Ecto neural progenitor cell (in vitro differentiated cells): Measurements from ENCODE around the gene CCNG1.
A peak's percentile ranks its signal among the peaks of the same experiment; 100 is the strongest.
"Not testable (repeated sequence)": the region's sequence is repeated elsewhere in the genome, so short reads cannot be mapped to it uniquely, and the experiment has no call there.

ENCODE experiments used
- DNase-seq: peaks from one replicate; pipeline ENCODE4 v3.0.0-alpha.2; 2018; ENCODE audit warnings: low spot score

CCNG1 gene

DNA sequence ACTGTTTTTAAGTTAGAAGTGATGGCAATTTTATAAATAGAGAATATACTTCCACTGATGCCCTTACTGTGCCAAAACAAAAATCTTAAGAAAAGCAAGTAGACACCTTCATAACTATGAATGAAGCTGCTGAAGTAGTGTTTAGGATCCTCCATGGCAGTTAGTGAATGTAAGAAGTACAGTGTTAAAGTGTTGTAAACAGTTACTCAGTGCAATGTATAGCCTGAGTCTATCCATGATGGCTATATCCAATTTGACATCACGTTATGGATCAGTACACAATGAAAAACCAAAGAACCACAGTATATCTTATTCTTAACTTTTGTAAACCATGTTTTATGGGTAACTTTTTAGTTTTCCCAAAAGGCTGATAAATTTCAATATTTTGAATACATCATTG lies 7.1 kb downstream of the CCNG1 start:
- DNase-seq, result no peak

DNA sequence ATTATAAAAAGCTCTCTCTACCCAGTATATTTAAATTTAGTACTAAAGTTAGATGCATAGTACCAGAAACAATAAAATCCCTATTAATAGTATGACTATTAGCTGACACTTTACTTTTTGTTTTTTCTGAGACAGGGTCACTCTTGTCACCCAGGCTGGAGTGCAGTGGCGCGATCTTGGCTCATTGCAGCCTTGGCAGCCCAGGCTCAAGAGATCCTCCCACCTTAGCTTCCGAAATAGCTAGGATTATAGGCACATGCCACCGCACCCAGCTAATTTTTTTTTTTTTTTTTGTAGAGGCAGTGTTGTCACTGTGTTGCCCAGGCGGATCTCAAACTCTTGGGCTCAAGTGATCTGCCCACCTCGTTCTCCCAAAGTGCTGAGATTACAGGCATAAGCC lies 8.0 kb downstream of the CCNG1 start:
- DNase-seq, result no peak

DNA sequence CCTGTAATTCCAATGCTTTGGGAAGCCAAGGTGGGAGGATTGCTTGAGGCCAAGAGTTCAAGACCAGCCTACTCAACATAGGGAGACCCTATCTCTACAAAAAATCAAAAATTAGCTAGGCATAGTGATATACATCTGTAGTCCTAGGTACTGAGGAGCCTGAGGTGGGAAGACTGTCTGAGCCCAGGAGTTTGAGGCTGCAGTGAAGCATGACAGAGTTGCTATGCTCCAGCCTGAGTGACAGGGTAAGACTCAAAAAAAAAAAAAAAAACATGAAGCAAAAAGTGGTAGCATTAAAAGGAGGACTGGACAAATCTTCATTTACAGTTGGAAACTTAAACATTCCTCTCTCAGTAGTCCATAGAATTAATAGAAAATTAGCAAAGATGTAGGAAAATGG lies 9.8 kb downstream of the CCNG1 start:
- DNase-seq, result no peak

DNA sequence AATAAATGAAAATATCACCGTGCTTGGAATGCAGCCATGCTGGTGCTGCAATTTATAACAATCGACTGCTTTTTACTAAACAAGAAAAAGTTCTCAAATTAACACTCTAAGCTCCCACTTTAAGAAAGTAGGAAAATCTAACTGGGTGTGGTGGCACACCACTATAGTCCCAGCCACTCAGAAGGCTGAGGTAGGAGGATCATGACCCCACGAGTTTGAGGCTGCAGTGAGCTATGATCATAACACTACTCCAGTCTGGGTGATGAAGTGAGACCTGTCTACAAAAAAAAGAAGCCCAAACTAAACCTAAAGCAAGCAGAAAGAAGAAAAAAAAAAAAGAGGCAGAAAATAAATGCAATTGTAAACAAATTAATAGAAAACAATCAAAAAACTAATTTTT lies 10.5 kb downstream of the CCNG1 start:
- no peak for DNase-seq

DNA sequence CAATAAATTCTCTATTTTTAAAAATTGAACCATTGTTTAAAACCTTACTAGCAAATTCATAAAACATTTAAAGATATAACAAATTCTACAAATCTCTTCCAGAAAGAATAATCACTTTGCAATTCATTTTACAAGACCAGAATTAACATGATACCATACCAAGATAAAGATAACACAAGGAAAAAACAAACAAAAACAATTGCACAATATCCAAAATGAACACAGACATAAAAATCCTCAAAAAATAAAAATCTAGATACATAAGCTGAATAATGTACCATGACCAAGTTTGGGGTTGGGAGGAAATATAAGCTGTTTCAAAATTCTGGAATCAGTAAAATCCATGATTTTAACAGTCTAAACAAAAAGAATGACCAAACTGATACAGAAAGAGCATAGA lies 11.1 kb downstream of the CCNG1 start:
- no peak for DNase-seq

DNA sequence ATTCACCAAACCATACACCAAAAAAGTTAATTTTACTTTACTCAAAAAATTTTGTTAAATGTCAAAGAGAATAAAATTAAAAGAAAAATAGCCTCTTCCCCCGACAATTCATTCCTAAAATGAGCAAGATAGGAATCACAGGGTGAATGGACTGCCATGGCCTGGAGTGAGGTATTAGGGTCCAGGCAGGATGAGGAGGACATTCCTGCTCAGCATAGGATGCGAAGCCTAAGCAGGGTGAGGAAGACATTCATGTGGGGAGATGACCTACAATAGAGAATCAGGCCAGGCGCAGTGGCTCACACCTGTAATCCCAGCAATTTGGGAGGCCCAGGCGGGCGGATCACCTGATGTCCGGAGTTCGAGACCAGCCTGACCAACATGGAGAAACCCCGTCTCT lies 14.1 kb downstream of the CCNG1 start:
- DNase-seq, result no peak

DNA sequence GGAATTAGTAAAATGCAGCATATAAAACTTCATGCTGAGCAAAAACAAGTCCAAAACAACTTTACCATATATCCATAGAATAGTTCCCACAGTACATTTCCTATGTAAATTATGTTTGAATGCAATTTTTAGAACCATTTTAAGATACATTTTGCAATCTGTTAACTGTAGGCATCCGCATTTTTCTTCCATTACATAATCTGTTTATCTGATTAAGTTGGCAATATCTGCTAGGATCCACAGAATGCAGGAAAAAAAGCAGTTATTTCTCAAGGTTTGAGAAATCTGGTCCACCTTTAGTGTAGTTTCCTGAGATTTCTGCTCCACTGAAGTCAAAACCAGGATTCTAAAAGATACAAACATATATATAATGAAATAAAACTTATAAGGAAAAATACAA lies 16.3 kb downstream of the CCNG1 start:
- DNase-seq, result no peak

DNA sequence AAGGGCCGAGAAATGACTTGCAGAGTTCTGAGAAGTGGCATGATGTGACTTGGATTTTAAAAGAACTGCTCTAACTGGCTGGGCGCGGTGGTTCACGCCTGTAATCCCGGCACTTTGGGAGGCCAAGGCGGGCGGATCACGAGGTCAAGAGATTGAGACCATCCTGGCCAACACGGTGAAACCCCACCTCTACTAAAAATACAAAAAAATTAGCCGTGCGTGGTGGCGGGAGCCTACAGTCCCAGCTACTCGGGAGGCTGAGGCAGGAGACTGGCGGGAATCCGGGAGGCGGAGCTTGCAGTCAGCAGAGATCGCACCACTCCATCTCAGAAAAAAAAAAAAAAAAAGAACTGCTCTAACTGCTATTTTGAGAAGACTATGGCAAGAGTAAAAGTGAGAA lies 18.0 kb downstream of the CCNG1 start:
- DNase-seq, result not testable (repeated sequence)

DNA sequence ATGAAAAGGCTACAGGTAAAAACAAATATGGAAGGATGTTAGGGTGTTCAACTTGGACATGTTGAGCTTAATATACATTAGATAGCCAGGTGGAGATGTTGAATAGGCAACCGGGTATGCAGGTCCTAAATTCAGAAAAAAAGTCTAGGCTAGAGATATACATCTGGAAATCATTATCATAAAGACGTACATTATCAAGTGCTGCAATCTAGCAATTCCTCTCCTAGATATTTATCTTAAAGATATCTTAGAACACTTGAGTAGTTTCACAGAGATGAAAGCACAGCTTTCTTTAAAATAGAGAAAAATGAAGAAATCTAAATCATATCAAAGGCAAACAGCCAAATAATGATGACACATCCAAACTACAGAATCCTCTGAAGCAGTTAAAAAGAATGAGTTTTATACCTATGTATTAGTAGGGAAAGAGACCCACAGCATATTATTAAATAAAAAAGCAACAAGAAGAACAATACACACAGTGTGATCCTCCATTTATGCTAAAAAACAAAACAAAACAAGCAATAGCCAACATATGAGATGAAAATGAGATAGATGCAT lies 18.7 kb downstream of the CCNG1 start:
- no peak for DNase-seq

DNA sequence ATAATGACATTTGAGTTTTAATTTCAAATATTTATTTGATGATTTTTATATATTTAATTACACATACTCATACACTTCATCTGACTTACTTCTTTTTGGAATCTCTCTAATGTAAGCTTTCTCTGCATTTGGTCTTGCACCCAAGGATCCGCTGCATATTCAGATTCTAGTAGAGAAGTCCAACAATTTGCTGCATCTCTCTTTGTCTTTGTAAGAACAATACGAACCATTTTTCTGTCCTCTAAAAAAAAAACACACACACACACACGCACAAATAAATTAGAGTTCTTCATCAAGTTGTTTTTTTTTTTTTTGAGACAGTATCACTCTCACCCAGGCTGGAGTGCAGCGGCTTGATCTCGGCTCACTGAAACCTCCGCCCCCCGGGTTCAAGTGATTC lies 19.4 kb downstream of the CCNG1 start:
- DNase-seq, result no peak

DNA sequence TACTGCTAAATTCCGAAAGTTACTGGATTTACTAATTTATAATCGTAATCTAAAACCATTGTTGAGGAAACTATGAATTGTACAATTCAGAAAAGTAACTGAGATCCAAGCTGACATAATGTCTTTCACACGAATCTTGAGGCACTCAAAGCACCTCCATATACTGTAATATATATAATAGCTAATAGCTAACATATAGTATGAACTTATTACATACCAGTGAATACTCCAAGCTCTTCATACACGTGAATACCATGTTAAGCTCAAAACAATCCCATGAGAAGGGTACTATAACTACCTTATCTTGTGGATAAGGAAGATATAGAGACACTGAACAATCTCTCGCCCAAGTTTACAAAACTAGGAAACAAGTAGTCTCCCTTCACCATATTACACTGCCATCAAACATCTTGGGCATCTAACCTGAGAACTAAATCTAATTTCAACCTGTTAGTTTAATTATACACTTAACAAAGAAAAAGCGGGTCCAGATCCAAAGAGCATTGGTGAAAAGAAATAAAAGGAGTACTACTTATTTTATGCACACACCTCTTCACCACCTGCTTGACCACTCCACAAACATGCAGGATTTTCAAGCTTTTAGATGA lies 21.5 kb downstream of the CCNG1 start:
- DNase-seq, result no peak

DNA sequence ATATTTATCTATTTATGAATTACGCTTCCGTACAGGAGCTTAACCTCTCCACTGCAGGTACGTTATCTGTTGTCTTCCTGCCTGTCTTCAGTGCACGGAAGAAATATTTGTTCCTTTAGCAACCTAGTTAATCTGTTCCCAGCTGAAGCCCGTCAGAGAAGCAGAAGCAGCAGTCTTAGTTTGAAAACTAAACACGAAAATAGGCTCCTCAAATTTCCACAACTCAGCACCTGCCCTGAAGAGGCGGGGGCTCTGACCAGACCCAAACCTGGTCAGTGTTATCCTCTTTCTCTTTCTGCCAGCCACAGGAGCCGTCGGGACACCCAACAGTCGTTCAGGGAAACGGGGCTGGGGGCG lies 22.0 kb downstream of the CCNG1 start:
- no peak for DNase-seq

DNA sequence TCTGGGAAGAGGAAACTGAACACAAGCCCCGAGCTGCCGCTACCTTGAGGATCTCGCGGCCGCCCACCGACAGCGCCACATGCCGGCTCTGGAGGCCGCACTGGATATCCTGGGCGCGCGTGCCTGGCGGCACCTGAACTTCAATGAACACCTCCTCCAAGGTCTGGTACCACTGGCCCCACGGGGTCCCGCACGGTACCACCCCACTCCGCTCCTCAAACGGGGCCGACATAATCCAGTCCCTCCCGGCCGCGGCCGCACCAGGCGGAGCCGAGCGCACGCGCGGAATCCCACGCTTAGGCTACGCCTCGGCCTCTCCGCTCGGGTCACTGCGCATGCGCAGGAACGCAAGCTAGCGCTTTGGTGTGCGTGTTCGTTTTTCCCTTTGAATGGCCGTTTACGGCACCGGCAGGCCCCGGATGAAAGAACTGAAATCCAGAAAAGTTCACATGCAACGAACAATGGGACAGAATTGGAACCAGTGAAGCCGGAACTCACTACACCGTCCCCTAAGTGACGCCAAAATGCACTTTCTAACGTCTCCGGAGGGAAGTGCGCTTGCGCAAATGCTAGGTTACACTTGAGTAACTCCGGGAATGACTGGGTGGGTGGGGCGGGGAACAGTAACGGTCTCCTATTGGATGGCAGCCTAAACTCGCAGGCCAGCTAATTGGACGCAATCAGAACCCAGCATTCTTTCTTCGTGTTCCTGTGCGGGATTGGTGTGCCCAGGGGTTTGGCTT lies 22.6 kb downstream of the CCNG1 start, which contains the start of gene NUDCD2:
Gene NUDCD2, minus strand, starts transcription at position 284 of the 743 bp plus-strand sequence. Its CDS starts 52 bp downstream, at position 232.
- peak; percentile 97 for DNase-seq

DNA sequence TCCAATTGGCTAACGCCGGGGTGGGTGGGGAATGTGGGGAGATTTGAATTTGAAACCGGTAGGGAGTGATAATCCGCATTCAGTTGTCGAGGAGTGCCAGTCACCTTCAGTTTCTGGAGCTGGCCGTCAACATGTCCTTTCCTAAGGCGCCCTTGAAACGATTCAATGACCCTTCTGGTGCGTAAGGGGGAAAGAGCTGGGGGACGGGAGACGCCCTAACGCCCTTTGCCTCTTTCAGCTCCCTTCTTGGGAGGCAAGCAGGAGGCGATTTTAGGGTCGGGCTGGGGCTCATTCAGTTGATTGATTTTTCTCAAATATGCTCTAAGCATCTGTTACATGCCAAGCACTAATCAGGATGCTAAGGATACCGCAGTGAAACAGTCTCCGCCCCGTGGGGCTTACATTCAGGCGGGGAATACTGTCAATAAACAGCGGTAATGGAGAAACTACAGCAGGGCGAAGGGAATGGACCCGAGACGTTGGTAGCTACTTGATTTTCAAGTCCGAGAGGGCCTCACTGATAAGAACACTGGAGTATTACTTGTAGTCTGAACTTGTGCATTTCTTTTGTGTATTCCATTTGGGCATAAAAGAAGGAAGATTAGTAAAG lies 23.3 kb downstream of the CCNG1 start, which contains the start of gene HMMR:
Gene HMMR, plus strand, starts transcription at position 71 of the 610 bp plus-strand sequence. Its CDS starts 61 bp downstream, at position 132.
- no peak for DNase-seq

DNA sequence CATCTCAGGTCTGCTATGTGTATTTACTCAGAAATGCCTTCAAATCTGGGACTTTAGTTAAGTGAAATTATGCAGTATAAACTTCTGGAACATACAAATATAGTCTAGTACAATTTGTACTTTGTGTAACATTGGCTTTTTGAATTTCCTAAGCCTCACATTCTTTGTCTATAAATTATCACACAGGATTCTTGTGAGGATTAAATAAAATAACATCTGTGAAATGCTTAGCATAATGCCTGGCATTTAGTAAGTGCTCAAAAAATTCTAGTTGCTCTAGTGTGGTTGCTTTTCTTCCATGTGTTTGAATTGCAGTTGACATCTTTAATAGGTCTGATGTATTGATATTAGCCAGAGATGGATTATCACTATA lies 25.7 kb downstream of the CCNG1 start:
- no peak for DNase-seq

DNA sequence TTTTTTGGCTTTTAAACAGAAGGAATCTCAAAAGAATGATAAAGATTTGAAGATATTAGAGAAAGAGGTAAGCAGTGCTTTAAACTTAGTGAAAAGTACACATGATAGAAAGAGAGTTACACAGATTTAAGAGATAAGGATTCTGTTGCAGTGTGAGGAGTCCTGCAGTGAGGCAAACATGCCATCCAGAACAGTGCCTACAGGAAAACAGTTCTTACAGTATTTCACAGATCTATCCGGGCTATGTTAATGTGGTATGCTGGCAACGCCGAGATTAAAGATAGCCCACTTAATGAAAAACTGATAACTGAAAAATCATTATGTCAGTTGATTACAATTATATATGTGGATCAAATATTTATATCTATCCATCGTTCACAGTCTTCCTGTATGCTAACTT lies 30.3 kb downstream of the CCNG1 start:
- no peak for DNase-seq

DNA sequence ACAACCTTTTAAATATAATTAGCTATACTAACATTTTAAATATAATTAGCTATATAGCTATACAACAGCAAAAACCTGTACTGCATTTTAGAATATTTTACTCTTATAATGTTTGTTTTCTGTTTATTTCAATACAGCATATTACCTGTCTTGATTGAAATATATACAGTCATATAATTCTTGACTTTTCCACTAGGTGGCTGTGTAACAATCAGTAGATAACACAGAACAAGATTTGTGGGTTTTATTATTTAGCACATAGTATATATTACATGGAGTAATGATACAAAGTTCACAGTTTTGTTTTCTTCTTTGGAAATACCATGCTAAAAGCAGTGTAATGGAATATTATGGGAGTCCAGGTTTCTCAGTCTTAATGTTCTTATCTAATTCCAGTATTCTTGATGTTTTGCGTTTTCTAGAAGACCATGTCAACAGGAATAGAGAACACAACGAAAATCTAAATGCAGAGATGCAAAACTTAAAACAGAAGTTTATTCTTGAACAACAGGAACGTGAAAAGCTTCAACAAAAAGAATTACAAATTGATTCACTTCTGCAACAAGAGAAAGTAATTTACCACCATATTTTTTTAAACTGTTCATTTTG lies 36.3 kb downstream of the CCNG1 start:
- no peak for DNase-seq

DNA sequence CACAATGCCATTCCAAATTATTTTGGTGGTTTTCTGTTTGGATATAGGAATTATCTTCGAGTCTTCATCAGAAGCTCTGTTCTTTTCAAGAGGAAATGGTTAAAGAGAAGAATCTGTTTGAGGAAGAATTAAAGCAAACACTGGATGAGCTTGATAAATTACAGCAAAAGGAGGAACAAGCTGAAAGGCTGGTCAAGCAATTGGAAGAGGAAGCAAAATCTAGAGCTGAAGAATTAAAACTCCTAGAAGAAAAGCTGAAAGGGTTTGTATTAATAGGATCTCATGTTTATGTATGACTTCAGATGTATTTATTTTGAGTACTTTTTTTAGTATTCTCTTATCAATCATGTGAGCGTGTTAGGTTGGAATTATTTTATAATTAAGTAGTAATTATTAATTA lies 38.0 kb downstream of the CCNG1 start:
- DNase-seq, result no peak

DNA sequence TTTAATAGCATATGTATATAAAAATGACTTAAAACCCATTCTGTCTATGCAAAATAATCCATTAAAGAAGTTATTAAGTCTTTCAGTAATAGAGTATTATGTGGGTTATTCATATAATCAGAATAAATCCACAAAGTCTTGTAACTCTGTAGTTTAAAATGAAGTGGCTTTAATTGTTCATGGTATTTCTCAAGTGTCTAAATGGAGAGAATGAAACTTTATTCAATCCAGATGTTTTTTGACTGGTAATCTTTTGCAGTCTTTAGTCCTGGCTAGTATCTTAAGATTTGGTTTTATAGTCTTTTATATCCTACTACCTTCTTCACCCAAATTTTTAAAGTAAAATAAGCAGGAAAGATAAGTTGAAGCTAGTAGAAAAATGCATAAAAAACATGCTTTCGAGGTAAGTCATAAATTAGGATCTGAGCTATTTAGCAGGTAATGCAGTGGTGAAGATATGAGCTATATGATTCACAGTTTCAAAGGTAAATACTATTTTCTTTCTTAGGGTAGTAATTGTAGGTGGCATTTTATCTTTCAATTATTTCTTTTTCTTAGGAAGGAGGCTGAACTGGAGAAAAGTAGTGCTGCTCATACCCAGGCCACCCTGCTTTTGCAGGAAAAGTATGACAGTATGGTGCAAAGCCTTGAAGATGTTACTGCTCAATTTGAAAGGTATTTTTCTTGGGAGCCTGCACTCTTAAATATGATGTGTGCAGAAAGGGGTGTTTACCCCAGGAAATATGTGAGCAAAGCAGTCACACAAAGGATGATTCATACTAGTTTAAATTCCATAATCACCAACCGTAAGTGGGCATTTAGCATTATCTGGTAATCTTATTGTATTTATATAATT lies 41.0 kb downstream of the CCNG1 start:
- no peak for DNase-seq

DNA sequence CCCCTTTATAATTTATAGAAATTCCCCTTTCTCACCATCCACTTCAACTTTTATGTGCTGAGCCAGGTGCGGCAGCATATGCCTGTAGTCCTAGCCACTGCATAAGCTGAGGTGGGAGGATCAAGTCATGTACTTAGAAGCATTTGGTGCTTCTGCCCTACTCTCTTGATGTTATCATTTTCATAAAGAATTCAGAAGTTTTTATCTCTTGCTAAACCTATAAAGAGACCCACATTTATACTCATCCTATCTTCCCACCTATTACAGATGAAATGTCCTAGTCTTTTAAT lies 41.5 kb downstream of the CCNG1 start:
- DNase-seq, result no peak

DNA sequence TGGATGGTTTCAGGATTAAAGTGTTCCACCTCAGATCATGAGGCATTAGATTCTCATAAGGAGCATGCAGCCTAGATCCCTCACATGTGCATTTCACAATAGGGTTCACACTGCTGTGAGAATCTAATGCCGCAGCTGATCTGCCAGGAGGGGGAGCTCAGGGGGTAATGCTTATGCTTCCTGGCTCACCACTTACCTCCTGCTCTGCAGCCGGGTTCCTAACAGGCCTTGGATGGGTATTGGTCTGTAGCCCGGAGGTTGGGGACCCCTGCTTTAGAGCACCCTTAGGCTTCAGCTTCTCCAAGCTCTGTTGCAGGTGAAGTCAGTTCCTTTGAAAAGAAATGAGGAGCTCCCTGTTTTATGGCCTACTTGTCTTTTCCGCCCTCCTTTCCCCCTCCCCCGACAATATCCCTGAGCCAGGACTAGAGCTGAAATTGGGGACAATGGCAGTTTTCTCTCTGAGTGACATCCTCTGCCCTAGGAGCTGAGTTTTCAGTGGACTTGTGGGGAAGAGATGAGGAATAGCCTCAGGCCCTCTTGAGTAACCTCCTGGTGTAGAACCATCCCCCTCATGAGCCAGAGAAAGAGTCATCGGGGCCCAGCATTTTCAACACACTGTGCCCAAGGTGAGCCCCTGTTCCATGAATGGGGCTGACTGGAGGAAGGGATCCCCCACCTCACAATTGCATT lies 51.8 kb downstream of the CCNG1 start:
- DNase-seq, result peak; percentile 53

DNA sequence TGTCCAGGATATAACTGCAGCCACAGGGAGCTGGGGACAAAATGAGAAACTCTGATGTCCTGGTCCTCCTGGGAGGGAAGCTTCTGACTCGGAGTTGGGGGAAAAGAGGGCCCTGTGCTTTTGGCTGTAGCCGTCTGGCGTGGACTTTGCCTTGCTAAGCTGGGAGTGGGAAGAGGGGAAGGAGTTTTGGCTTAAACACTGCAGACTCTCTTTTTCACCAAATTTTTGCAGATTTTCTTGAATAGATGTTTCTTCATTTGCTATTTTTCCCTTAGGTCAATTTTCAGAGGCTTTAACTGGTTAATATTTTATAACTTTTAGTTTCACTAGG lies 52.3 kb downstream of the CCNG1 start:
- no peak for DNase-seq
